ENCODE data around the gene NCLN.

The NCLN gene

DNA sequence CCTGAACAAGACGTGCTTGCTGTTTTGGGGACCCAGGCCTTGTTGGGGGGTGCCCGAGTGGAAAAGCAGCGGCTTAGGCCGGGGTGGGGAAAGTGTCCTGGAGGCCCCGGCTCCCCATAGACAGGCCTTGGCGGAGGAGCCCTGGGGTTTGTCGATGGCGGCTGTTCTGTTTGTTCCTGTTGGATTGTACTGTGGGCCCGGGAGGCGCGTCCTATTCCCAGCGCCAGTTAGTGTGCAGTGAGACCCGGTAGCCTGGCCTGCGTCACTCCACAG is 11.1 kb downstream of the NCLN start:
- Histone ChIP-seq H3K79me2 (ENCODE audit: insufficient read depth, low read length) (no peaks in the 10 kb centered on the region), H3K4me3 (ENCODE audit: low read depth, low read length, poor library complexity, severe bottlenecking) (no peak overlapping the region), H3K4me2 (ENCODE audit: low read length) (no peak overlapping the region), H3K9me2 (ENCODE audit: low read depth, low read length) (no peaks in the 10 kb centered on the region), H2AFZ (ENCODE audit: low read length) (no peak overlapping the region), H3K9ac (ENCODE audit: low read length) (no peak overlapping the region), H3K9me3 (ENCODE audit: low read length) (no peaks in the 10 kb centered on the region), H3K36me3 (ENCODE audit: insufficient read depth, low read length) (peaks cover 53% of the 10 kb centered on the region), H3F3A (ENCODE audit: insufficient read depth, low read length) (no peaks in the 10 kb centered on the region), H4K20me1 (ENCODE audit: insufficient read depth, low read length) (no peaks in the 10 kb centered on the region), H3K4me1 (ENCODE audit: insufficient read depth, low read length, severe bottlenecking) (no peaks in the 10 kb centered on the region), H3K27ac (ENCODE audit: low read depth, low read length, poor library complexity, severe bottlenecking) (no peak overlapping the region), H3K27me3 (ENCODE audit: insufficient read depth, low read length) (no peaks in the 10 kb centered on the region)
- TF ChIP-seq EZH2 (IDR thresholded peaks at IDR 0.05; ENCODE audit: borderline replicate concordance, low read length): no peak
- TF ChIP-seq, protein P1, sequence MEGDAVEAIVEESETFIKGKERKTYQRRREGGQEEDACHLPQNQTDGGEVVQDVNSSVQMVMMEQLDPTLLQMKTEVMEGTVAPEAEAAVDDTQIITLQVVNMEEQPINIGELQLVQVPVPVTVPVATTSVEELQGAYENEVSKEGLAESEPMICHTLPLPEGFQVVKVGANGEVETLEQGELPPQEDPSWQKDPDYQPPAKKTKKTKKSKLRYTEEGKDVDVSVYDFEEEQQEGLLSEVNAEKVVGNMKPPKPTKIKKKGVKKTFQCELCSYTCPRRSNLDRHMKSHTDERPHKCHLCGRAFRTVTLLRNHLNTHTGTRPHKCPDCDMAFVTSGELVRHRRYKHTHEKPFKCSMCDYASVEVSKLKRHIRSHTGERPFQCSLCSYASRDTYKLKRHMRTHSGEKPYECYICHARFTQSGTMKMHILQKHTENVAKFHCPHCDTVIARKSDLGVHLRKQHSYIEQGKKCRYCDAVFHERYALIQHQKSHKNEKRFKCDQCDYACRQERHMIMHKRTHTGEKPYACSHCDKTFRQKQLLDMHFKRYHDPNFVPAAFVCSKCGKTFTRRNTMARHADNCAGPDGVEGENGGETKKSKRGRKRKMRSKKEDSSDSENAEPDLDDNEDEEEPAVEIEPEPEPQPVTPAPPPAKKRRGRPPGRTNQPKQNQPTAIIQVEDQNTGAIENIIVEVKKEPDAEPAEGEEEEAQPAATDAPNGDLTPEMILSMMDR (IDR thresholded peaks at IDR 0.05; ENCODE audit: low read length): no peak

DNA sequence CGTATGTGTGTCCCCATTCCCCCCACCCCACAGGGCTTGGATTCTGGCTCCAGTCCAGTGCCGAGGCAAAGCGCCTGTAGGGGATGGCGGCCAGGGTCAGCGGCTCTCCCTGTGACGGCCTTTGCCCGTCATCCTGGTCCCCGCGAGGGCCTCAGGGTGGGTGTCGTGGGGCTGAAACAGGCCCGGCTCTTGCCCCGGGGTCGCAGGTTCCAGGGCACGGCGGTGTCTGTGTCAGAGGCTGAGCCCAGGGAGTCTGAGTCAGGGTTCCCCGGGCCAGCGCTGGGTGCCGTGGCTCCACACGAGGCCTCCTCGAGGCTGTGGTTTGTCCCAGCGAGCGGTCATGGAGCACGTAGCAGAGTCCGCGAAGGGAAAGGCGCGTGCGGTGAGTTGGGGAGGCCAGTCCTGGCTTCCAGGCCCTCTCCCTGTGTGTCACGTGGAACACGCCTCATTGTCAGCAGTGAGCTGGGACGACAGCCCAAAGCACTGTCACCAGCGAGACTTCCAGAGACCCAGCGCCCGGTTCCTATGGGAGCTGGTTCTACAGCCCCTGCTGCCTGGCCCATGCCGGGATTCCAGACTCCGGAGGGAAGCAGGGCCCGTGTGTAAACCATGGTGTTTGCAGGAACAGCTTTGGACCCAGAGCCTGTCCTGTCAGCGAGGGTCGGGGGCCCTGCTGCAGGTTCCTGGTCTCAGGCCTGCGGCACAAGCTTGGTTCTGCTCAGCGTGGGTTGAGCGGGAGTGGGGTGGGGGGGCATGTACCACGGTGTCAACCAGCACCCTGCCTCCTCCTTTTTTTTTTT is 13.4 kb downstream of the NCLN start:
- Histone ChIP-seq H3K4me3 (ENCODE audit: low read depth, low read length, poor library complexity, severe bottlenecking) (no peak overlapping the region), H3K36me3 (ENCODE audit: insufficient read depth, low read length) (peaks cover 48% of the 10 kb centered on the region), H3K9ac (ENCODE audit: low read length) (no peak overlapping the region)

DNA sequence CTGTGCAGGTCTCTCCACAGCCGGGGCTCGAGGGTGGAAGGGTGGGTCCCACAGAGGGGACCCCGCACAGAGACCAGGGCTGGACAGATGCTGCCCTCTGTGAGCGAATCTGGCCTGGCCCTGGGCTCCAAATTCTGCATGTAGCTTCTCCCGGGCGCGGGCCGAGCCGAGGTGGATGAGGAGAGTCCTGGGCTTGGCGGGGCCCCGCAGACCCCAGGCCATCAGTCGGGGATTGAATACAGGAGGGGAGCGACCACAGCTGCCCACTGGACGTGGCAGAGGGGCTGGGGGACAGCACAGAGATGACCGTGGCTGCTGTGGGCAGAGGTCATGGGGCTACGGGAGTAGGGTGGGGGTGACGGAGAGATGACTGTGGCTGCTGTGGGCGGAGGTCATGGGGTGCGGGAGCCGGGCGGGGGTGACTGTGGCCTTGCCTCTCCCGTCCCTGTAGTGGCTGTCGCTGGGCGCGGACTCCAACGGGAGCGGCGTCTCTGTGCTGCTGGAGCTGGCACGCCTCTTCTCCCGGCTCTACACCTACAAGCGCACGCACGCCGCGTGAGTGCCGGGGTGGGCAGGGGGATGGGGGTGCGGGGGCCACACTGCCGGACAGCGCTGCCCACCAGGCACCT is 15.5 kb downstream of the NCLN start:
- no peak overlapping the region for H3K9ac ChIP-seq (ENCODE audit: low read length)
- no peaks in the 10 kb centered on the region for H3K9me2 ChIP-seq (ENCODE audit: low read depth, low read length)
- H3K4me1 ChIP-seq (ENCODE audit: insufficient read depth, low read length, severe bottlenecking): no peaks in the 10 kb centered on the region
- peaks cover 42% of the 10 kb centered on the region for H3K36me3 ChIP-seq (ENCODE audit: insufficient read depth, low read length)
- no peak overlapping the region for H3K4me3 ChIP-seq (ENCODE audit: low read depth, low read length, poor library complexity, severe bottlenecking)
- H3K27ac ChIP-seq (ENCODE audit: low read depth, low read length, poor library complexity, severe bottlenecking): no peak overlapping the region
- no peaks in the 10 kb centered on the region for H4K20me1 ChIP-seq (ENCODE audit: insufficient read depth, low read length)
- no peak overlapping the region for H3K4me2 ChIP-seq (ENCODE audit: low read length)
- no peaks in the 10 kb centered on the region for H3F3A ChIP-seq (ENCODE audit: insufficient read depth, low read length)
- no peak overlapping the region for H2AFZ ChIP-seq (ENCODE audit: low read length)
- no peaks in the 10 kb centered on the region for H3K9me3 ChIP-seq (ENCODE audit: low read length)
- TF ChIP-seq, protein P1 (IDR thresholded peaks at IDR 0.05; ENCODE audit: low read length): no peak
- no peak for TF ChIP-seq EZH2 (IDR thresholded peaks at IDR 0.05; ENCODE audit: borderline replicate concordance, low read length)
- H3K27me3 ChIP-seq (ENCODE audit: insufficient read depth, low read length): no peaks in the 10 kb centered on the region
- no peaks in the 10 kb centered on the region for H3K79me2 ChIP-seq (ENCODE audit: insufficient read depth, low read length)

More for the DNA sequence above, 13.4 kb downstream of the NCLN start:
- Histone ChIP-seq H3K4me1 (ENCODE audit: insufficient read depth, low read length, severe bottlenecking) (no peaks in the 10 kb centered on the region), H4K20me1 (ENCODE audit: insufficient read depth, low read length) (no peaks in the 10 kb centered on the region), H3K9me2 (ENCODE audit: low read depth, low read length) (no peaks in the 10 kb centered on the region), H3K4me2 (ENCODE audit: low read length) (no peak overlapping the region), H2AFZ (ENCODE audit: low read length) (no peak overlapping the region), H3K27me3 (ENCODE audit: insufficient read depth, low read length) (no peaks in the 10 kb centered on the region), H3K9me3 (ENCODE audit: low read length) (no peaks in the 10 kb centered on the region), H3K27ac (ENCODE audit: low read depth, low read length, poor library complexity, severe bottlenecking) (no peak overlapping the region), H3K79me2 (ENCODE audit: insufficient read depth, low read length) (no peaks in the 10 kb centered on the region), H3F3A (ENCODE audit: insufficient read depth, low read length) (no peaks in the 10 kb centered on the region)
- TF ChIP-seq, protein P1 (IDR thresholded peaks at IDR 0.05; ENCODE audit: low read length): no peak
- no peak for TF ChIP-seq EZH2 (IDR thresholded peaks at IDR 0.05; ENCODE audit: borderline replicate concordance, low read length)
